ENCODE results near the gene SLC5A12. TPM values are rescaled to one million over a fixed set of nuclear protein-coding genes. Genes with fewer than 3 reads are reported as not detected.

SLC5A12 gene
- total RNA-seq, 1 donor = 0.36 TPM

DNA sequence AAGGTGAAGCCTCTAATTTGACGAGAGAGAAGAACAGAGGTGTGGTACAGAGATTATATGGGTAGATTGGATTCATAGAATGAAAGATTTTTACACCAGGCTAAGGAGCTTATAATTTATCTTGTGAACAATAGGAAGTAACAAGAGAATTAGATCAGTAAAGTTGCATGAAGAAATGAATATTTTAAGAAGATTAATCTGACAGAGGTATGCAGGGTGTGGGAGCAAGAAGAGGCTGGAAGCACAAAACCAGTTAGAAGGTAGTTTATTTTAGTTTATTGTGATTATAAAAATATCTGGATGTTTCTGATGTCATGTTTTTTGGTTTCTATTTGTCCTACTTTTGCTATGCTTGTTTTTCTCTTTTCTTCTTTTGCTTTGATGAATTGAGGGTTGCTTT, 15.7 kb downstream of the SLC5A12 start:
- Histone ChIP-seq H2AFZ (ENCODE audit: low read length) (no peak overlapping the region), H3K4me2 (ENCODE audit: insufficient read depth, low read length) (no peak overlapping the region), H3K4me3 (ENCODE audit: insufficient read depth, low read length) (no peak overlapping the region), H3K36me3 (ENCODE audit: insufficient read depth, low read length) (no peaks in the 10 kb centered on the region), H3K9me3 (ENCODE audit: low read depth, low read length) (no peaks in the 10 kb centered on the region), H4K20me1 (ENCODE audit: insufficient read depth, low read length) (no peaks in the 10 kb centered on the region), H3K27me3 (ENCODE audit: insufficient read depth, low read length) (no peaks in the 10 kb centered on the region), H3K79me2 (ENCODE audit: insufficient read depth, low read length) (no peaks in the 10 kb centered on the region), H3K27ac (ENCODE audit: low read depth, low read length) (no peak overlapping the region), H3K4me1 (ENCODE audit: insufficient read depth, low read length) (no peaks in the 10 kb centered on the region)
- no peak for DNase-seq (ENCODE audit: insufficient read length, low spot score, missing footprints)
- TF ChIP-seq, protein P1, sequence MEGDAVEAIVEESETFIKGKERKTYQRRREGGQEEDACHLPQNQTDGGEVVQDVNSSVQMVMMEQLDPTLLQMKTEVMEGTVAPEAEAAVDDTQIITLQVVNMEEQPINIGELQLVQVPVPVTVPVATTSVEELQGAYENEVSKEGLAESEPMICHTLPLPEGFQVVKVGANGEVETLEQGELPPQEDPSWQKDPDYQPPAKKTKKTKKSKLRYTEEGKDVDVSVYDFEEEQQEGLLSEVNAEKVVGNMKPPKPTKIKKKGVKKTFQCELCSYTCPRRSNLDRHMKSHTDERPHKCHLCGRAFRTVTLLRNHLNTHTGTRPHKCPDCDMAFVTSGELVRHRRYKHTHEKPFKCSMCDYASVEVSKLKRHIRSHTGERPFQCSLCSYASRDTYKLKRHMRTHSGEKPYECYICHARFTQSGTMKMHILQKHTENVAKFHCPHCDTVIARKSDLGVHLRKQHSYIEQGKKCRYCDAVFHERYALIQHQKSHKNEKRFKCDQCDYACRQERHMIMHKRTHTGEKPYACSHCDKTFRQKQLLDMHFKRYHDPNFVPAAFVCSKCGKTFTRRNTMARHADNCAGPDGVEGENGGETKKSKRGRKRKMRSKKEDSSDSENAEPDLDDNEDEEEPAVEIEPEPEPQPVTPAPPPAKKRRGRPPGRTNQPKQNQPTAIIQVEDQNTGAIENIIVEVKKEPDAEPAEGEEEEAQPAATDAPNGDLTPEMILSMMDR (IDR thresholded peaks at IDR 0.05; ENCODE audit: extremely low read depth, low read depth, low read length) = no peak

DNA sequence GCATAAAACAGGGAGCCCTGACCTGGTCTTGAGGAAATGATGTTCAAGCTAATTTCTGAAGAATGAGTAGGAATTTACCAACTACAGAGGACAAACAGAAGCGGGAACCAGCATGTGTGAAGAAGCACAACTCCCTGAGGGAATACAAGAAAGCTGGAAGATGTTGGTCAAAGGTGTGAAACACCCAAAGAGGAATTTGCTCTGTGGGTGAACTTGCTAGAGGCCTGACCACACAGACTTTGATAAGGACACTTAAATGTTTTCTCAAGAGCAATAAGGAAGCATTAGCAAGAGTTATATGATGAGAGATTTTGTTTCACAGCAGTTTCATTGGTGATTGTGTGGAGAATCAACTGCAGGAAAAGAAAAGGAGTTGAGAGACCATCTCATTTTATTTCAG, 17.6 kb downstream of the SLC5A12 start:
- Histone ChIP-seq H3K27me3 (ENCODE audit: insufficient read depth, low read length) (no peaks in the 10 kb centered on the region), H3K4me3 (ENCODE audit: insufficient read depth, low read length) (no peak overlapping the region), H3K27ac (ENCODE audit: low read depth, low read length) (no peak overlapping the region), H2AFZ (ENCODE audit: low read length) (no peak overlapping the region), H3K4me2 (ENCODE audit: insufficient read depth, low read length) (no peak overlapping the region), H3K36me3 (ENCODE audit: insufficient read depth, low read length) (no peaks in the 10 kb centered on the region), H3K4me1 (ENCODE audit: insufficient read depth, low read length) (no peaks in the 10 kb centered on the region), H3K9me3 (ENCODE audit: low read depth, low read length) (no peaks in the 10 kb centered on the region), H4K20me1 (ENCODE audit: insufficient read depth, low read length) (no peaks in the 10 kb centered on the region), H3K79me2 (ENCODE audit: insufficient read depth, low read length) (no peaks in the 10 kb centered on the region)
- TF ChIP-seq, protein P1 (IDR thresholded peaks at IDR 0.05; ENCODE audit: extremely low read depth, low read depth, low read length) = no peak
- no peak for DNase-seq (ENCODE audit: insufficient read length, low spot score, missing footprints)

DNA sequence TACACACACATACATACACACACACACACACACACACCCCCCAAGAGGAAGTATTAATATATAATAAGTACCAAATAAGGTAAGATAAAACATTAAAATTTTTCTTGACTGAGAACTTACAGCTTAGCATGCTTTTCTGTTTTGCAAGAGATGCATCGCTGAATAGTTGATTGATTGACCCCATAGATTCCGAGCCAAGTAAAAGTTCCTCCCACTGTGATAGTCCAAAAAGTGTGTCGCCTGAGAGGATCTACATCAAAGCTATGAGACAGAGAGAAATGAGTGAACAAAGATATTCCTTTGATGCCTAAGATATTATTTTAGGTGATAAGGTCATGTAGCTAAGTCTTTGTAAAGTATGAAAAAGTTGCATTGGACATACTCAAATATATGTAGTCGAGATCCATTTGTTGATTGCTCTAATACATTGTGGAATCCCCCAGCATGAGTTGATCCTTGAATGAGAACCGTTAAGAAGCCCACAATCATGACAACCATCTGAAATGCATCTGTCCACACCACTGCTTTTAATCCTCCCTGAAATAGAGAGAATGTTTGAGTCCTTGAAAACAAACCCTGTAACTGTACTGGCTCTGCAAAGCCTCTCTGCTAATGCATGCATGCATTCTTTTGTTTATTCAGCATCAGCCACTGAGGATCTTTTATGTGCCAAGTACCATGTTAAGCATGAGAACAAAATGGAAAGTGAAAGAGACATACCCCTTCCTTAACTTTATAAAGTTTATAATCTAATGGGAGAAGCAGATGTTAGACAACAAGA, 18.3 kb downstream of the SLC5A12 start:
- H3K4me2 ChIP-seq (ENCODE audit: insufficient read depth, low read length) = no peak overlapping the region
- H3K79me2 ChIP-seq (ENCODE audit: insufficient read depth, low read length) = no peaks in the 10 kb centered on the region
- no peak for DNase-seq (ENCODE audit: insufficient read length, low spot score, missing footprints)
- no peaks in the 10 kb centered on the region for H3K9me3 ChIP-seq (ENCODE audit: low read depth, low read length)
- no peak overlapping the region for H2AFZ ChIP-seq (ENCODE audit: low read length)
- H3K36me3 ChIP-seq (ENCODE audit: insufficient read depth, low read length) = no peaks in the 10 kb centered on the region
- H3K27me3 ChIP-seq (ENCODE audit: insufficient read depth, low read length) = no peaks in the 10 kb centered on the region
- H3K4me3 ChIP-seq (ENCODE audit: insufficient read depth, low read length) = no peak overlapping the region
- no peak overlapping the region for H3K27ac ChIP-seq (ENCODE audit: low read depth, low read length)
- no peaks in the 10 kb centered on the region for H3K4me1 ChIP-seq (ENCODE audit: insufficient read depth, low read length)
- TF ChIP-seq, protein P1 (IDR thresholded peaks at IDR 0.05; ENCODE audit: extremely low read depth, low read depth, low read length) = no peak
- H4K20me1 ChIP-seq (ENCODE audit: insufficient read depth, low read length) = no peaks in the 10 kb centered on the region

DNA sequence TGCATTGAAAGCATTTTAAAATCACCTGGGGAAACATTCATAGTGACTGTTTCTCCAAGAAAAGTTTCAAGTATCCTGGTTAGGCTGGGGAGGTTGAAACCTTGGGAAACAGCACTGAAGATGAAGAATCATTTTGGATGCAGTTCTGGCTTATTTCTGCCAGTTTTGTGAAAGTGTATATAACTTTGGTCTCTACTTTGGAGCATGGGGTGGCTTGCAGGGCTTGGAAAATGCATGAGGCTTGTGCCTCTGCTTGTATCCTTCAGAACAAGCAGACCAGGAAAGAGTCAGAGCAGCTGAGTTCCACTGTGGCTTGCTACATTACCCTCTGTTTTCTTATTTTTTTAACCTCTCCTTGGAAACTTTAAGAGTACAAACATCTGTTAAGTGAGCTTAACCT, 19.5 kb downstream of the SLC5A12 start:
- H3K9me3 ChIP-seq (ENCODE audit: low read depth, low read length) = no peaks in the 10 kb centered on the region
- no peak overlapping the region for H2AFZ ChIP-seq (ENCODE audit: low read length)
- H3K27me3 ChIP-seq (ENCODE audit: insufficient read depth, low read length) = no peaks in the 10 kb centered on the region
- no peaks in the 10 kb centered on the region for H3K36me3 ChIP-seq (ENCODE audit: insufficient read depth, low read length)
- no peak overlapping the region for H3K4me2 ChIP-seq (ENCODE audit: insufficient read depth, low read length)
- no peaks in the 10 kb centered on the region for H4K20me1 ChIP-seq (ENCODE audit: insufficient read depth, low read length)
- no peak overlapping the region for H3K4me3 ChIP-seq (ENCODE audit: insufficient read depth, low read length)
- no peaks in the 10 kb centered on the region for H3K79me2 ChIP-seq (ENCODE audit: insufficient read depth, low read length)
- no peaks in the 10 kb centered on the region for H3K4me1 ChIP-seq (ENCODE audit: insufficient read depth, low read length)
- no peak overlapping the region for H3K27ac ChIP-seq (ENCODE audit: low read depth, low read length)
- DNase-seq (ENCODE audit: insufficient read length, low spot score, missing footprints) = no peak
- TF ChIP-seq, protein P1 (IDR thresholded peaks at IDR 0.05; ENCODE audit: extremely low read depth, low read depth, low read length) = no peak
